ENCODE data around the gene ACVR1B.

ACVR1B gene

DNA sequence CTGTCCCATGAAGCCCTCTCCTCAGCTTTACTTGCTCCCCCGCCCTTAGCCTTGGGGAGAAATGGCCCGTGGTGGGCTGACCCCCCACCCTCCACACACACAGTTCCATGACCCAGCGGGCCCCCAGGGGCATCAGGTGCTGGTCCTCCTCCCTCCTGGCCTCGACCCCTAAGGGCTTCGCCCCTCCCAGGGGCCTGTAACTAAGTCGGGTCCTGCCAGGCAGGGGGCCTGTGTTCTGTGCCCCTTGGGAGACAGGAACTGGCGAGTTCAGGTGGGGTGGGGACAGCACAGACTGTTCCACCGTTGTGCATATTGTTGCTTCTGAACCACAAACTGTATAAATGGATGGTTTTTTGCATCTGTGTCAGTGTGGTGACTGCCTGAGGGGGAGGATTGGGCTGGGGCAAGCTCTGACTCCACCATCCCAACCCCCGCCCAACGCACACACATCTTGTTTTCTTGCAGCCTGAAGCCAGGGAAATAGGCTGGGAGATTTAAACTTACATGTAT is 64.1 kb downstream of the ACVR1B start:
- Histone ChIP-seq H3K18ac (ENCODE audit: low read depth in 1 of 2, low read length in 2 of 2) (no peak overlapping the region), H3K23ac (ENCODE audit: low read length in 2 of 2) (no peak overlapping the region), H3K9me3 (ENCODE audit: control insufficient read depth, low read length) (no peaks in the 10 kb centered on the region), H3K4me1 (ENCODE audit: control insufficient read depth, insufficient read depth, low read depth, low read length) (peaks cover 28% of the 10 kb centered on the region), H2BK12ac (ENCODE audit: low read length in 2 of 2) (no peak overlapping the region), H2BK15ac (ENCODE audit: low read depth, poor library complexity, severe bottlenecking) (no peak overlapping the region), H3K36me3 (ENCODE audit: control insufficient read depth in 1 of 2, insufficient read depth in 2 of 2, low read depth in 1 of 2, low read length in 2 of 2) (peaks cover 35 to 40% of the 10 kb centered on the region in 2 experiments), H3K27me3 (ENCODE audit: control insufficient read depth in 1 of 2, insufficient read depth in 1 of 2, low read length in 2 of 2) (peaks cover 0 to 8% of the 10 kb centered on the region in 2 experiments), H3K4me2 (ENCODE audit: low read length, poor library complexity, severe bottlenecking) (no peak overlapping the region), H2BK5ac (ENCODE audit: low read depth, low read length, poor library complexity, severe bottlenecking) (no peak overlapping the region), H3K27ac (ENCODE audit: low read length, poor library complexity, severe bottlenecking) (no peak overlapping the region), H2AFZ (ENCODE audit: low read depth, low read length) (no peak overlapping the region), H4K91ac (ENCODE audit: low read length) (no peak overlapping the region), H3K4ac (ENCODE audit: low read depth in 1 of 2, low read length in 2 of 2) (peak overlapping the region in 1 of 2 experiments; percentile 17), H3K14ac (ENCODE audit: low read length in 2 of 2) (no peak overlapping the region), H2BK120ac (ENCODE audit: low read depth, low read length) (no peak overlapping the region), H3K79me1 (replicated peaks; ENCODE audit: low read length, poor library complexity, severe bottlenecking) (no peaks in the 10 kb centered on the region), H3K9ac (ENCODE audit: low read length) (no peak overlapping the region), H4K8ac (ENCODE audit: low read length) (peak overlapping the region; percentile 1), H2AK5ac (ENCODE audit: low read length, severe bottlenecking) (peak overlapping the region; percentile 14), H3K4me3 (ENCODE audit: insufficient read depth in 1 of 2, low read depth in 1 of 2, low read length in 2 of 2) (no peak overlapping the region)
- no peak for DNase-seq
- WGBS: 84% methylated on average over 10 of the region's 10 CpGs

DNA sequence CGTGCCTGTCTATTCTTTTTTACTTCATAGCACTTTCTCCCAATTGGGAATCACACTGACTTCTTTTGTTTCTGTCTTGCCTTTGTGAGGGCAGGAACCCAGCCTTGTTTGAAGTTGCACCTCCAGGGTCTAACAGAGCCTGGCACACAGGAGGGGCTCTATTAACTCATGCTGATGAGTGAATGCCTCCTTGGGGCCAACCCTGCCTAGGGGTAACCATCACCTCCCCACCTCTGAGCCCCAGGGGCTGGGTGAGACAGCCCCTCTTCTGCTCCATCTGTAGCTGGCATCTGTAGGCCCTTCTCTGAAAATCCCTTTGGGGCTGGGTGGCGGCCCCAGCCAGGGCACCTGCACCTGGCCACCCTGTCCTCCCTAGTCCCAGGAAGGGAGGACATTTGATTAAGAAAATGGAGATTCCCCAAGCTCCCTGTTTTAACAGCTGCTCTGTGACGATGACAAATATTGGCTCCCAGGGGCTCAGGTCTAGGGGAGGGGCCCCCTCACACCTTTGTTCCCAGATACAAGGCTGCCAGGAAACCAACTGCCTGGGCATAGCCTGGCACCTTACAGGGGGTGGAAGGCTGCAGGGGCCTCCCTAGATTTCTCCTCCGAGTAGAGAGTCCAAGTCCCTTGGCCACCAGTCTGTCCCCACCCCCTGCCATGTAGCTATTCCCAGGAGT is 67.1 kb downstream of the ACVR1B start:
- Histone ChIP-seq H3K9ac (ENCODE audit: low read length) (no peak overlapping the region), H4K8ac (ENCODE audit: low read length) (no peak overlapping the region), H4K91ac (ENCODE audit: low read length) (no peak overlapping the region), H3K4me1 (ENCODE audit: control insufficient read depth, insufficient read depth, low read depth, low read length) (peaks cover 34% of the 10 kb centered on the region), H3K4me3 (ENCODE audit: insufficient read depth in 1 of 2, low read depth in 1 of 2, low read length in 2 of 2) (no peak overlapping the region), H2BK15ac (ENCODE audit: low read depth, poor library complexity, severe bottlenecking) (no peak overlapping the region), H3K79me1 (replicated peaks; ENCODE audit: low read length, poor library complexity, severe bottlenecking) (no peaks in the 10 kb centered on the region), H2AK5ac (ENCODE audit: low read length, severe bottlenecking) (peak overlapping the region; percentile 43), H2BK12ac (ENCODE audit: low read length in 2 of 2) (no peak overlapping the region), H3K14ac (ENCODE audit: low read length in 2 of 2) (no peak overlapping the region), H3K9me3 (ENCODE audit: control insufficient read depth, low read length) (no peaks in the 10 kb centered on the region), H3K36me3 (ENCODE audit: control insufficient read depth in 1 of 2, insufficient read depth in 2 of 2, low read depth in 1 of 2, low read length in 2 of 2) (peaks cover 18 to 20% of the 10 kb centered on the region in 2 experiments), H3K18ac (ENCODE audit: low read depth in 1 of 2, low read length in 2 of 2) (no peak overlapping the region), H2BK5ac (ENCODE audit: low read depth, low read length, poor library complexity, severe bottlenecking) (no peak overlapping the region), H3K27me3 (ENCODE audit: control insufficient read depth in 1 of 2, insufficient read depth in 1 of 2, low read length in 2 of 2) (peaks cover 0 to 20% of the 10 kb centered on the region in 2 experiments), H3K4ac (ENCODE audit: low read depth in 1 of 2, low read length in 2 of 2) (no peak overlapping the region), H3K4me2 (ENCODE audit: low read length, poor library complexity, severe bottlenecking) (peak overlapping the region; percentile 17), H3K27ac (ENCODE audit: low read length, poor library complexity, severe bottlenecking) (no peak overlapping the region), H2BK120ac (ENCODE audit: low read depth, low read length) (no peak overlapping the region), H2AFZ (ENCODE audit: low read depth, low read length) (no peak overlapping the region), H3K23ac (ENCODE audit: low read length in 2 of 2) (no peak overlapping the region)
- no peak for DNase-seq
- WGBS: 91% methylated on average over 3 of the region's 4 CpGs

DNA sequence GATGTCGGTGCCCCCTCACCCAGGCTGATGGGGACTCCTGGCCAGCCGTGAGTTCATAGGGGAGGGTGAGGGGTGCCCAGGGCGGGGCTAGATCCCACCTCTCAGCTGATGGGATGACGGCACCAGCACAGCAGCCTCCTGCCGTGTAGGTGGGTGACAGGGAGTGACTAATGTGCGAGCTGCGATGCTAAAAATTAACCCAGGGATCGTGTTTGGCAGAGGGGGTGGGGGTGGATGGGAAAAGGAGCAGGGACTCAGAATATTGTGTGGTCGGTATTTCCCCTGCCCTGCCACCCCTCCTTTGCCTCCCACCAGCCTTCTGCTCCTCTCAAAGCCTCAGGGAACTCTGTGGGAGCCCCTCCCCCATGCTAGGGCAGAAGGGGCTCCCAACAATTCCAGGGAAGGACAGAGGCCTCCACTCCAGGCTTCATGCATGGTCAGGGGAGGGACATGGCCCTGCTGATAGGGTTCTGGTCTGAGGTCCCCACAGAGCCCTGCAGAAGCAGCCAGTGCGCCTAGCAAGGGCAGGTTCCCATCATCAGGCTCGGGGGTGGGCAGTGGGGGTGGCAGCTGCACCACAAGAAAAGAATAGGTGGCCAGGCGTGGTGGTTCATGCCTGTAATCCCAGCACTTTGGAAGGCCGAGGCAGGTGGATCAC is 67.7 kb downstream of the ACVR1B start:
- DNase-seq: no peak
- no peak overlapping the region for H2BK12ac ChIP-seq (ENCODE audit: low read length in 2 of 2)
- no peak overlapping the region for H3K18ac ChIP-seq (ENCODE audit: low read depth in 1 of 2, low read length in 2 of 2)
- no peaks in the 10 kb centered on the region for H3K79me1 ChIP-seq (replicated peaks; ENCODE audit: low read length, poor library complexity, severe bottlenecking)
- no peak overlapping the region for H3K9ac ChIP-seq (ENCODE audit: low read length)
- no peak overlapping the region for H2AFZ ChIP-seq (ENCODE audit: low read depth, low read length)
- H3K27me3 ChIP-seq (ENCODE audit: control insufficient read depth in 1 of 2, insufficient read depth in 1 of 2, low read length in 2 of 2): peaks cover 0 to 20% of the 10 kb centered on the region in 2 experiments
- H3K4me3 ChIP-seq (ENCODE audit: insufficient read depth in 1 of 2, low read depth in 1 of 2, low read length in 2 of 2): no peak overlapping the region
- peak overlapping the region; percentile 17 for H3K4me2 ChIP-seq (ENCODE audit: low read length, poor library complexity, severe bottlenecking)
- H2AK5ac ChIP-seq (ENCODE audit: low read length, severe bottlenecking): no peak overlapping the region
- no peak overlapping the region for H2BK120ac ChIP-seq (ENCODE audit: low read depth, low read length)
- no peak overlapping the region for H2BK15ac ChIP-seq (ENCODE audit: low read depth, poor library complexity, severe bottlenecking)
- H4K8ac ChIP-seq (ENCODE audit: low read length): no peak overlapping the region
- H3K4me1 ChIP-seq (ENCODE audit: control insufficient read depth, insufficient read depth, low read depth, low read length): peaks cover 32% of the 10 kb centered on the region
- H3K9me3 ChIP-seq (ENCODE audit: control insufficient read depth, low read length): no peaks in the 10 kb centered on the region
- no peak overlapping the region for H3K4ac ChIP-seq (ENCODE audit: low read depth in 1 of 2, low read length in 2 of 2)
- no peak overlapping the region for H2BK5ac ChIP-seq (ENCODE audit: low read depth, low read length, poor library complexity, severe bottlenecking)
- H3K23ac ChIP-seq (ENCODE audit: low read length in 2 of 2): no peak overlapping the region
- H3K14ac ChIP-seq (ENCODE audit: low read length in 2 of 2): no peak overlapping the region
- 80% methylated on average over 10 of the region's 13 CpGs for WGBS
- H3K36me3 ChIP-seq (ENCODE audit: control insufficient read depth in 1 of 2, insufficient read depth in 2 of 2, low read depth in 1 of 2, low read length in 2 of 2): peaks cover 11 to 16% of the 10 kb centered on the region in 2 experiments
- H3K27ac ChIP-seq (ENCODE audit: low read length, poor library complexity, severe bottlenecking): no peak overlapping the region
- no peak overlapping the region for H4K91ac ChIP-seq (ENCODE audit: low read length)

DNA sequence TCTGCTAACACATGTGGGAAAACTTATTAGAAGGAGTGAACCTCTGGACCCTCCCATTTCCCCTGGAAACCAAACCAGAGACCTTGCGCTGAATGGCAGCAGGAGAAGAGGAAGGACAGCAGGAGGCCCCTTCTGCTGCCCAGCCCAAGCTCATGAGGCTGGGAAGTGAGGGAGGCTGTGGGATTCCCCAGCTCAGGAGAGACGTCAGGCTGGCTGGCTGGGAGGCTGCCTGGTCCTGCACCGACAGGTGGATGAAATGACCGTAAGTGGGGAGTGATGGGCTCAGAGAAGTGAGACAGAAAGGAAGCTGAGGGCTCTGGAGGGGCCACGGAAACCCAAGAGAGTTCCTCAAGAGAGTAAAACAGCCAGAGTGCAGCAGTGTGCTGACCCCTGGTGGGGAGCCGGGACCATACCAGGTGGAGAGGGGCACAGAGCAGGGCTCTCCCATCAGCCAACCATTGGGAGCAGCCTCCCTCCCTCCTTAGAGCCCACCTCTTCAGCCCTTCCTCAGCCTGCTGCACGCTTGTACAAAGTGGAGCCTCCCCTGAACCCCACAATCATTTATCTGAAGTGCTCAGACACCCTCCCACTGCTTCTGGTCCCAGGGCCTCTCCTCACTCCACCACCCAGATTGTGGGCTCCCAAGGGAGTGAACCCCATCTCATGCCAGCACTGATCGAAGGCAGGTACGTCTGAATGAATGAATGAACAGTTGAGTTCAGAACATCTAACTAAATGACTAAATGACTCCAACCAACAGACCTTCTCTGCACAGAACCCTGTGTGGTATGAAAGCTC is 69.2 kb downstream of the ACVR1B start:
- Histone ChIP-seq H3K4me2 (ENCODE audit: low read length, poor library complexity, severe bottlenecking) (no peak overlapping the region), H4K8ac (ENCODE audit: low read length) (peak overlapping the region; percentile 82), H3K9me3 (ENCODE audit: control insufficient read depth, low read length) (no peaks in the 10 kb centered on the region), H3K27ac (ENCODE audit: low read length, poor library complexity, severe bottlenecking) (no peak overlapping the region), H3K4ac (ENCODE audit: low read depth in 1 of 2, low read length in 2 of 2) (no peak overlapping the region), H3K14ac (ENCODE audit: low read length in 2 of 2) (no peak overlapping the region), H3K4me1 (ENCODE audit: control insufficient read depth, insufficient read depth, low read depth, low read length) (peaks cover 35% of the 10 kb centered on the region), H4K91ac (ENCODE audit: low read length) (no peak overlapping the region), H3K36me3 (ENCODE audit: control insufficient read depth in 1 of 2, insufficient read depth in 2 of 2, low read depth in 1 of 2, low read length in 2 of 2) (peaks cover under 1 to 3% of the 10 kb centered on the region in 2 experiments), H2BK5ac (ENCODE audit: low read depth, low read length, poor library complexity, severe bottlenecking) (no peak overlapping the region), H3K27me3 (ENCODE audit: control insufficient read depth in 1 of 2, insufficient read depth in 1 of 2, low read length in 2 of 2) (peaks cover 0 to 20% of the 10 kb centered on the region in 2 experiments), H3K79me1 (replicated peaks; ENCODE audit: low read length, poor library complexity, severe bottlenecking) (no peaks in the 10 kb centered on the region), H3K9ac (ENCODE audit: low read length) (no peak overlapping the region), H2BK12ac (ENCODE audit: low read length in 2 of 2) (peak overlapping the region in 1 of 2 experiments; percentile 23), H3K18ac (ENCODE audit: low read depth in 1 of 2, low read length in 2 of 2) (no peak overlapping the region), H3K23ac (ENCODE audit: low read length in 2 of 2) (no peak overlapping the region), H2BK120ac (ENCODE audit: low read depth, low read length) (no peak overlapping the region), H2BK15ac (ENCODE audit: low read depth, poor library complexity, severe bottlenecking) (peak overlapping the region; percentile 12), H2AK5ac (ENCODE audit: low read length, severe bottlenecking) (no peak overlapping the region), H2AFZ (ENCODE audit: low read depth, low read length) (no peak overlapping the region), H3K4me3 (ENCODE audit: insufficient read depth in 1 of 2, low read depth in 1 of 2, low read length in 2 of 2) (no peak overlapping the region)
- DNase-seq: peak; percentile 74
- WGBS: 13% methylated on average over 7 of the region's 9 CpGs

Measured in mesenchymal stem cell (in vitro differentiated cells and primary cell).